ENCODE data around the gene CC2D1B.

Gene CC2D1B

DNA sequence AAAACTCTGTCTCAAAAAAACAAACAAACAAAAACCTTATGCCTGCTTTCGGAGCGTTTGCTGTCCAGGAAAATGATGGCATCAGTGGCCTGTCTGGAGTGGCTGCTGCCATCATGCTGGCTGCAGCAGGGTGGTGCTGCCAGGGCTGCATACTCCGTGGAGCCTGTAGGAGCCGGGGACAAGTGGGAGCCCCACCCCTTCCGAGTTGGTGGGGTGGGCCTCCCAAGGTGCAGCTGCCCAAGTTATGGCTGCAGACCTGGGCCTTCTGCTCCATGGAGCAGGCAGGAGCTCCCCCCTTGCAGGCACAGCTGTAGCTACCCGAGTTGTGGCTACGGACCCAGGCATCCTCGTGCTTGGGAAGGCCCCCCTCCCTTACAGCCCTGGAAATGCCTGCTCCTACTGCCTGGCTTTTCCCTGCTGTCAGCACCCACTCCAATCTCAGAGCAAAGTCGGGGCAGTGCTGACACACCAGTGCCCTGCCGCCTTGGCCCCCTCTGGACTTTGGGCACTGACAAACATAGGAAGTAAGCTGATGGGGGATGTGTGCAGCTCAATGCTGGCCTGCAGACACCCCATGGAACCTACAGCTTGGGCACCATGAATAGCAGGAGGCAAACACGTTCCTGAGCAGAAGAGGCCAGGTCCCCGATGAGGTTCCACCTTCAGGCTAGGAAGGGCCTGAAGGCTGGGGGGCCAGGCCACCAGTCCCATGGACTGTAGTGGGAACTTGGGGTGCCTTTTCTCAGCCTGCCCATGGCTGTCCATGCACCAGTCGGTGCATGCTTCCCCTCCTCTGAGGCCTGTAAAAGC is 60.4 kb downstream of the CC2D1B start:
- DNase-seq: no peak

All from CD4-positive, alpha-beta T cell treated with Interleukin-21 for 1 hour (primary cell).